H1 (cell line): ENCODE data around the gene ZBED6. TPM values are rescaled to one million over a fixed set of nuclear protein-coding genes. Genes with fewer than 3 reads are reported as not detected.

Experiments used
- CTCF ChIA-PET: fragments of 300-600 bp; sonication (Branson Sonifier 250); formaldehyde crosslinking; loops from one replicate; lab custom pipeline; 2021; ENCODE audit not compliant: partially characterized antibody; lab: Charles Lee
- POLR2A ChIA-PET: fragments of 300-600 bp; sonication (Branson Sonifier 250); formaldehyde crosslinking; loops from one replicate; lab custom pipeline; 2021; ENCODE audit warnings: inconsistent platforms; ENCODE audit not compliant: partially characterized antibody; lab: Charles Lee
- DNase-seq, 2 experiments: peaks; one replicate each; pipeline versions ENCODE4 v3.0.0 to v3.0.0-alpha.2; 2010 to 2022; ENCODE audit warnings: low spot score in 2 of 2, low read depth in 1 of 2, mixed read lengths in 1 of 2
- FAIRE-seq: peaks from 2 replicates; lab custom pipeline; 2011; peaks lifted over from hg19 to GRCh38; lab: Jason Lieb, UNC
- H2AFZ ChIP-seq: 2 replicates; pipeline ENCODE4 v1.8.1; 2012; ENCODE audit warnings: low read length, inconsistent platforms
- H2AK5ac ChIP-seq: 2 replicates; pipeline ENCODE4 v1.6.1; 2013; ENCODE audit warnings: low read depth, low read length
- H2BK120ac ChIP-seq: replicated peaks from 2 replicates; pipeline ENCODE3; 2013; ENCODE audit warnings: low read depth, low read length, inconsistent platforms
- H2BK12ac ChIP-seq: 2 replicates; pipeline ENCODE4 v1.6.1; 2013; ENCODE audit warnings: low read depth, low read length
- H2BK15ac ChIP-seq: 2 replicates; pipeline ENCODE4 v1.6.1; 2013; ENCODE audit warnings: low read length
- H2BK20ac ChIP-seq: 2 replicates; pipeline ENCODE4 v1.6.1; 2013; ENCODE audit warnings: low read length
- H2BK5ac ChIP-seq: 2 replicates; pipeline ENCODE4 v1.6.1; 2013; ENCODE audit warnings: low read depth, low read length
- H3K14ac ChIP-seq: 2 replicates; pipeline ENCODE4 v1.6.1; 2013; ENCODE audit warnings: inconsistent platforms; ENCODE audit not compliant: insufficient read length
- H3K18ac ChIP-seq: 2 replicates; pipeline ENCODE4 v1.6.1; 2013; ENCODE audit warnings: low read length; ENCODE audit errors: extremely low read depth
- H3K23ac ChIP-seq: 2 replicates; pipeline ENCODE4 v1.6.1; 2013; ENCODE audit warnings: inconsistent platforms; ENCODE audit not compliant: insufficient read length
- H3K23me2 ChIP-seq: 2 replicates; pipeline ENCODE4 v1.6.1; 2013; ENCODE audit warnings: low read depth, low read length
- H3K27ac ChIP-seq: 2 replicates; pipeline ENCODE4 v1.6.1; 2011; ENCODE audit warnings: low read depth, low read length, inconsistent platforms
- H3K27me3 ChIP-seq, 4 experiments: replicated peaks in 1 of 4; 1 replicate in 1 of 4; 2 replicates in 3 of 4; pipeline versions ENCODE4 v1.6.1 to v1.8.1; 2011 to 2013; ENCODE audit warnings: low read length in 3 of 4, mild to moderate bottlenecking in 3 of 4, inconsistent platforms in 2 of 4, mixed read lengths in 2 of 4, moderate library complexity in 1 of 4; ENCODE audit not compliant: control insufficient read depth in 3 of 4, insufficient read depth in 3 of 4; ENCODE audit errors: extremely low read depth in 1 of 4
- H3K36me3 ChIP-seq, 4 experiments: 2 replicates each; pipeline versions ENCODE4 v1.6.1 to v1.8.1; 2011 to 2013; ENCODE audit warnings: mild to moderate bottlenecking in 4 of 4, low read length in 3 of 4, moderate library complexity in 2 of 4, control low read depth in 1 of 4, inconsistent platforms in 1 of 4; ENCODE audit not compliant: insufficient read depth in 4 of 4, control insufficient read depth in 2 of 4
- H3K4ac ChIP-seq: replicated peaks from 2 replicates; pipeline ENCODE3; 2013; ENCODE audit warnings: low read length, low read depth, mixed read lengths, inconsistent platforms; ENCODE audit not compliant: insufficient read length
- H3K4me1 ChIP-seq, 4 experiments: replicated peaks in 1 of 4; 1 replicate in 1 of 4; 2 replicates in 3 of 4; pipeline versions ENCODE4 v1.6.1 to v1.8.1; 2011 to 2013; ENCODE audit warnings: low read length in 3 of 4, inconsistent platforms in 2 of 4, mixed read lengths in 1 of 4; ENCODE audit not compliant: insufficient read depth in 4 of 4, control insufficient read depth in 3 of 4
- H3K4me2 ChIP-seq, 2 experiments: 2 replicates each; pipeline versions ENCODE4 v1.6.1 to v1.8.1; 2011 to 2013; ENCODE audit warnings: low read depth in 2 of 2, low read length in 2 of 2, control low read depth in 1 of 2, inconsistent platforms in 1 of 2, mild to moderate bottlenecking in 1 of 2; ENCODE audit not compliant: insufficient read depth in 1 of 2
- H3K4me3 ChIP-seq, 4 experiments: fragments of 200-600, 300-600 bp in 1 of 4; sonication (generic), shearing (Covaris generic), sonication (Bioruptor Twin) in 1 of 4; 2 replicates each; pipeline versions ENCODE4 v1.5.1 to v1.8.1; 2011 to 2016; ENCODE audit warnings: low read length in 4 of 4, low read depth in 3 of 4, control low read depth in 2 of 4, inconsistent platforms in 2 of 4, mild to moderate bottlenecking in 2 of 4, mixed read lengths in 1 of 4, moderate library complexity in 1 of 4; ENCODE audit not compliant: insufficient read depth in 2 of 4; ENCODE audit errors: extremely low read depth in 1 of 4
- H3K56ac ChIP-seq: replicated peaks from 2 replicates; pipeline ENCODE3; 2013; ENCODE audit warnings: low read depth, mild to moderate bottlenecking, mixed read lengths, low read length, inconsistent platforms; ENCODE audit not compliant: insufficient read length
- H3K79me1 ChIP-seq: 2 replicates; pipeline ENCODE4 v1.6.1; 2013; ENCODE audit warnings: low read depth, low read length, control low read depth
- H3K79me2 ChIP-seq, 2 experiments: 2 replicates each; pipeline versions ENCODE4 v1.6.1 to v1.8.1; 2012 to 2013; ENCODE audit warnings: low read length in 2 of 2, mild to moderate bottlenecking in 2 of 2, inconsistent platforms in 1 of 2; ENCODE audit not compliant: insufficient read depth in 2 of 2, control insufficient read depth in 1 of 2
- H3K9ac ChIP-seq, 4 experiments: replicated peaks in 1 of 4; 1 replicate in 1 of 4; 2 replicates in 3 of 4; pipeline versions ENCODE4 v1.6.1 to v1.8.1; 2011 to 2013; ENCODE audit warnings: low read depth in 3 of 4, low read length in 3 of 4, control low read depth in 2 of 4, mild to moderate bottlenecking in 2 of 4, moderate library complexity in 2 of 4, inconsistent platforms in 1 of 4; ENCODE audit errors: extremely low read depth in 1 of 4
- H3K9me3 ChIP-seq, 2 experiments: 2 replicates each; pipeline versions ENCODE4 v1.6.1 to v1.8.1; 2012 to 2013; ENCODE audit warnings: mild to moderate bottlenecking in 2 of 2, moderate library complexity in 2 of 2, control low read depth in 1 of 2, inconsistent platforms in 1 of 2, low read depth in 1 of 2, low read length in 1 of 2, mixed read lengths in 1 of 2; ENCODE audit not compliant: insufficient read depth in 2 of 2
- H4K20me1 ChIP-seq, 2 experiments: replicated peaks in 1 of 2; 2 replicates each; pipeline versions ENCODE3 to v1.8.1; 2011 to 2013; ENCODE audit warnings: inconsistent platforms in 2 of 2, low read length in 2 of 2, mild to moderate bottlenecking in 1 of 2; ENCODE audit not compliant: insufficient read depth in 2 of 2, control insufficient read depth in 1 of 2
- H4K5ac ChIP-seq: 2 replicates; pipeline ENCODE4 v1.6.1; 2013; ENCODE audit warnings: low read length, low read depth, mixed read lengths, inconsistent platforms; ENCODE audit not compliant: insufficient read length
- H4K8ac ChIP-seq: 2 replicates; pipeline ENCODE4 v1.8.0; 2013; ENCODE audit warnings: mild to moderate bottlenecking, moderate library complexity, low read length, inconsistent platforms; ENCODE audit not compliant: insufficient read depth; ENCODE audit errors: extremely low read depth
- H4K91ac ChIP-seq: replicated peaks from 2 replicates; pipeline ENCODE3; 2013; ENCODE audit warnings: low read length, mixed read lengths, inconsistent platforms; ENCODE audit not compliant: insufficient read length
- CTCF ChIP-seq, 3 experiments: IDR thresholded peaks; 1 replicate in 2 of 3; 2 replicates in 1 of 3; pipeline versions ENCODE4 v1.5.1 to v1.6.1; 2011; ENCODE audit warnings: low read length in 3 of 3, mild to moderate bottlenecking in 3 of 3, inconsistent platforms in 2 of 3, low read depth in 1 of 3, moderate library complexity in 1 of 3; ENCODE audit not compliant: insufficient read depth in 1 of 3; ENCODE audit errors: control extremely low read depth in 1 of 3
- E2F6 ChIP-seq: IDR thresholded peaks from 2 replicates; pipeline ENCODE4 v1.6.1; 2012; ENCODE audit warnings: inconsistent platforms
- EZH2 ChIP-seq: fragments of 200-600 bp; sonication (generic); IDR thresholded peaks from 2 replicates; pipeline ENCODE4 v1.7.1; 2012; ENCODE audit warnings: low read depth, mild to moderate bottlenecking, moderate library complexity, low read length, inconsistent platforms; ENCODE audit not compliant: severe bottlenecking
- HDAC6 ChIP-seq: IDR thresholded peaks from one replicate; pipeline ENCODE4 v1.7.1; 2012; ENCODE audit warnings: low read depth, mild to moderate bottlenecking, inconsistent platforms, low read length, moderate library complexity
- KDM1A ChIP-seq: fragments of 200-600, 300-600 bp; sonication (generic); IDR thresholded peaks from 2 replicates; pipeline ENCODE4 v1.7.1; 2016; ENCODE audit warnings: mild to moderate bottlenecking, low read length, borderline replicate concordance
- KDM4A ChIP-seq: IDR thresholded peaks from one replicate; pipeline ENCODE4 v1.7.1; 2012; ENCODE audit warnings: low read depth, mild to moderate bottlenecking, moderate library complexity, low read length, inconsistent platforms; ENCODE audit not compliant: severe bottlenecking
- KDM5A ChIP-seq: fragments of 200-600 bp; IDR thresholded peaks from 2 replicates; pipeline ENCODE4 v1.7.1; 2012; ENCODE audit warnings: mild to moderate bottlenecking, low read length, inconsistent platforms, mixed read lengths
- POLR2A ChIP-seq, 2 experiments: IDR thresholded peaks; 1 replicate in 1 of 2; 2 replicates in 1 of 2; pipeline ENCODE4 v1.6.1; 2011; ENCODE audit warnings: low read depth in 2 of 2, low read length in 2 of 2, mild to moderate bottlenecking in 2 of 2; ENCODE audit errors: control extremely low read depth in 1 of 2
- TAF1 ChIP-seq: IDR thresholded peaks from 2 replicates; pipeline ENCODE4 v1.6.1; 2011; ENCODE audit warnings: mild to moderate bottlenecking, low read depth, low read length
- WGBS, 2 experiments: shearing (Covaris generic) in 1 of 2; methylation state at CpG; one replicate each; pipeline versions ENCODE4 v1.1.6 to v1.1.7; 2013 to 2015; ENCODE audit warnings: low lambda C conversion rate in 2 of 2, mixed read lengths in 2 of 2, inconsistent platforms in 1 of 2, low coverage in 1 of 2, missing lambda C conversion rate in 1 of 2; ENCODE audit not compliant: insufficient replicate concordance in 2 of 2, insufficient coverage in 1 of 2, insufficient read length in 1 of 2; ENCODE audit errors: extremely low coverage in 1 of 2, missing lambda C conversion rate in 1 of 2; 5-methylcytosine and 5-hydroxymethylcytosine counted together
- polyA plus RNA-seq, 7 experiments: library from polyadenylated mRNA; depleted of rRNA in 3 of 7; stranded (reverse) in 5 of 7; unstranded in 2 of 7; fragments of >200 nt in 5 of 7; fragments of 200-250 nt in 2 of 7; gene quantifications; 1 replicate in 5 of 7; 2 replicates in 1 of 7; 4 replicates in 1 of 7; pipeline versions ENCODE4 v1.2.1 to v1.2.3, GENCODE V29; 2011 to 2013; ENCODE audit warnings: missing spikeins in 2 of 7, mixed read lengths in 2 of 7
- total RNA-seq: library from RNA; stranded (reverse); fragmentation: NEBNext Ultra II Directional; extraction: Animal tissue kit (Norgen Biotek cat#: 25700); gene quantifications from 2 replicates; pipeline ENCODE4 v1.2.1, GENCODE V29; 2021

ZBED6 gene
- total and polyA plus RNA-seq, 2 of the 8 experiments (the other 6 are each of a cell fraction or from before 2014, with no cell fraction given): 1.4 to 25.9 TPM

DNA sequence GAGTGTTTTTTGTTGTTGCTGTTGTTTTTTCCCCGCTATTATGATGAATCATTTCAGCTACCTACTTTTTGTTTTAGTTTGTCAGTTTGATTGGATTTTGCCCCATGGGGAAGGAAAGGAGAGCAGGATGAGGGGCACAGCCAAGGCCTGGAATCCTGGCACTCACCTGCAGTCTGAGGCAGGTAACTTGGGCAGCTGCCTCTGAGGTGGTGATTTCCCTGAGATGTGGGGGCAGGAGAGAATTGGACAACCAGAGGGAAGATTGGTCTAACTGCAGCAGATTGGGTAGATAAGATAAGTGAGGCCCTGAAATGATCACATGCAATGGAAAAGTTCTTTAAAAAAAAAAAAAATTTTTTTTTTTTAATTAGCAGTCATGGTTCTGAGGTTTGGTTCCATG is 31.9 kb upstream of the ZBED6 start:
- FAIRE-seq (no peak), DNase-seq (no peak)
- POLR2A ChIA-PET: no interaction called here
- Histone ChIP-seq H3K79me1 (no peaks in the 10 kb centered on the region), H3K23ac (no peak overlapping the region), H4K5ac (no peak overlapping the region), H4K91ac (no peak overlapping the region), H2AFZ (no peak overlapping the region), H3K4me2 (no peak overlapping the region), H3K14ac (no peak overlapping the region), H3K9me3 (no peaks in the 10 kb centered on the region), H3K23me2 (no peaks in the 10 kb centered on the region), H3K4me1 (no peaks in the 10 kb centered on the region), H4K20me1 (no peaks in the 10 kb centered on the region), H3K9ac (no peak overlapping the region), H2BK5ac (no peak overlapping the region), H2BK12ac (no peak overlapping the region), H4K8ac (no peak overlapping the region), H3K4ac (no peak overlapping the region)
- CTCF ChIA-PET: interaction anchor here (1.1 to 1.6 kb wide), 3 partner anchors 12 to 260 kb away, joined by 3 to 4 read pairs (median 3); no protein-coding TSS in a partner anchor
- TF ChIP-seq HDAC6 (no peak), KDM5A (no peak), KDM4A (no peak), KDM1A (no peak), E2F6 (no peak), TAF1 (no peak), EZH2 (no peak), POLR2A (IDR thresholded peaks at IDR 0.05; ENCODE audit: control extremely low read depth in 1 of 2, low read depth in 2 of 2, low read length in 2 of 2) (no peak), CTCF (IDR thresholded peaks at IDR 0.05; ENCODE audit: control extremely low read depth in 1 of 3, insufficient read depth in 1 of 3, low read depth in 1 of 3, low read length in 3 of 3) (no peak)
- TF ChIP-seq, all 59 proteins: peak for 0
- Histone ChIP-seq H2BK15ac (no peak overlapping the region), H2AK5ac (no peak overlapping the region), H2BK120ac (no peak overlapping the region), H3K27ac (no peak overlapping the region), H3K27me3 (no peaks in the 10 kb centered on the region), H3K4me3 (no peak overlapping the region), H3K18ac (no peak overlapping the region), H3K56ac (no peak overlapping the region), H2BK20ac (no peak overlapping the region), H3K36me3 (no peaks in the 10 kb centered on the region), H3K79me2 (no peaks in the 10 kb centered on the region)
- 94% methylated on average over 1 of the region's 1 CpG; no CpG with 5 or more reads in 1 of the 2 experiments for WGBS, 2 experiments
